ENCODE measurements around the gene SPOCK2.

DNA sequence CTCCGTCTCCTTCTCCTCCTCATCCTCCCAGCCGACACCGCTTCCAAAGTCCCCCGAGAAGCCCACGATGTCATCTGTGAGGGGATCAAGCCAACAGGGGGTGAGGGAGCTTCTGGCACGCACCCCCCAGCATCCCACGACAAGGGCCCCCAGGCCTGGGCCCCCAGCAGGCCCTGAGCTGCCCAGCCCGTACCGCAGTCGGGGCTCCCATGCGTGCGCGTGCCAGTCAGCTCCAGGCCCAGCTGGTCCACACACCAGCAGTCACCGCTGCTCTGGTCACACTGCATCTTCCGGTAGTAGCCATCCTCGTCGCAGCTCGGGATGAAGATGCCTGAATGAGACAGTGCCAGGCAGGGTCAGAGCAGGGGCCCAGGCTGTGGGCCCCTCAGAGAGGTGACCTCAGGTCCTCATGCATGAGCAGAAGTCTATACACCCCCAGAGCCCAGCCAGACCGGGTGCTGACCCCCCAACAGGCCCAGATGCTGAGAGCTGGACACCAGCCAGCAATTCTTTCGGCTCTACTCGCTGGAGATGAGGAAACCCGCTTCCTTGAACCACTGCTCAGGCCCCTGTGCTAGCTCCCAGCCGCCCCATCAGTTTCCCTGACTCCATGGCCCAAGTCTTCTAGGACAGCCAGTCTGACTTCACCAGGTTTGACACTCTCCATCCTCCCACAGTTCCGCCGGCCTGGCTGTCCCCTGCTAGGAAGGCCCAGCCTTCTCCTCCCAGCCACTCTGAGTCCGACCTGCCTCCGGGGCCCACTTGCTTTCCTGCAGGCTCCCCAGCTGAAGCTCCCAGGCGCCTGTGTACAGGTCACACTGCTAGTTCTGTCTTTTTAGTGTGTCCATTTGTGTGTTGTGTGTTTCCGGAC is 25.3 kb downstream of the SPOCK2 start:
- TF ChIP-seq POLR2AphosphoS5 (IDR thresholded peaks at IDR 0.05; ENCODE audit: low read depth, low read length) (no peak), CTCF (IDR thresholded peaks at IDR 0.05 in 2 of 3, conservative IDR thresholded peaks at IDR 0.05 in 1 of 3; ENCODE audit: borderline replicate concordance in 1 of 3, insufficient read depth in 1 of 3, low read depth in 2 of 3, low read length in 2 of 3) (no peak), CEBPB (IDR thresholded peaks at IDR 0.05; ENCODE audit: low read depth) (no peak), SRF (IDR thresholded peaks at IDR 0.05; ENCODE audit: low read depth) (no peak), EGR1 (IDR thresholded peaks at IDR 0.05; ENCODE audit: low read depth) (no peak), REST (IDR thresholded peaks at IDR 0.05; ENCODE audit: low read depth) (no peak), EZH2 (IDR thresholded peaks at IDR 0.05) (no peak), YY1 (IDR thresholded peaks at IDR 0.05; ENCODE audit: extremely low read depth, insufficient replicate concordance, low read depth, low read length) (no peak), ZBTB33 (IDR thresholded peaks at IDR 0.05; ENCODE audit: extremely low read depth, insufficient replicate concordance, low read length) (no peak), TCF7L2 (IDR thresholded peaks at IDR 0.05; ENCODE audit: borderline replicate concordance, extremely low read depth, insufficient read depth, insufficient read length) (no peak), ELF1 (IDR thresholded peaks at IDR 0.05; ENCODE audit: borderline replicate concordance, low read depth) (no peak), FOSL1 (IDR thresholded peaks at IDR 0.05; ENCODE audit: low read depth) (no peak), ZNF274 (IDR thresholded peaks at IDR 0.05; ENCODE audit: low read depth, low read length) (no peak), JUND (IDR thresholded peaks at IDR 0.05) (no peak)
